ENCODE measurements around the gene IKBKE.

Gene IKBKE

GRCh38 chr1:206521127-206521526, 50.9 kb downstream of the IKBKE start:
- intact Hi-C loops (cut with DNase I): no loop called here

GRCh38 chr1:206521694-206522402, 51.6 kb downstream of the IKBKE start:
- DNase-seq: no peak
- intact Hi-C loops (cut with DNase I): no loop called here

More at GRCh38 chr1:206521127-206521526, 50.9 kb downstream of the IKBKE start:
- DNase-seq: no peak

- intact Hi-C loops (cut with DNase I): no loop called here
- DNase-seq: peak in 1 of 42 donors; percentile 18
Measured at GRCh38 chr1:206524739-206525364, 54.6 kb downstream of the IKBKE start.

GRCh38 chr1:206526064-206526911, 56.0 kb downstream of the IKBKE start:
- intact Hi-C loops (cut with DNase I): no loop called here

GRCh38 chr1:206529425-206529824, 59.1 kb downstream of the IKBKE start:
- intact Hi-C loops (cut with DNase I): no loop called here
- peak in 1 of 42 donors; percentile 13 for DNase-seq

More at GRCh38 chr1:206526064-206526911, 56.0 kb downstream of the IKBKE start:
- DNase-seq: peak in 1 of 42 donors; percentile 8

GRCh38 chr1:206532368-206532767, 62.1 kb downstream of the IKBKE start:
- intact Hi-C loops (cut with DNase I): no loop called here

GRCh38 chr1:206534552-206534951, 64.3 kb downstream of the IKBKE start:
- DNase-seq: peak in 1 of 42 donors; percentile 0
- intact Hi-C loops (cut with DNase I): no loop called here

More at GRCh38 chr1:206532368-206532767, 62.1 kb downstream of the IKBKE start:
- peak in 1 of 42 donors; percentile 12 for DNase-seq

- peak in 1 of 42 donors; percentile 10 for DNase-seq
- intact Hi-C loops (cut with DNase I): no loop called here
Measured at GRCh38 chr1:206535853-206536188, 65.5 kb downstream of the IKBKE start.

GRCh38 chr1:206537141-206537540, 66.9 kb downstream of the IKBKE start:
- DNase-seq: peak in 1 of 42 donors; percentile 5
- intact Hi-C loops (cut with DNase I): no loop called here

- DNase-seq: peak in 1 of 42 donors; percentile 13
- intact Hi-C loops (cut with DNase I): no loop called here
Measured at GRCh38 chr1:206538086-206538770, 68.0 kb downstream of the IKBKE start.

- DNase-seq: no peak
- intact Hi-C loops (cut with DNase I): no loop called here
Measured at GRCh38 chr1:206538901-206539640, 68.8 kb downstream of the IKBKE start.

- peak in 38 of 42 donors; percentile 13 to 75 (median 44) for DNase-seq
- intact Hi-C loops (cut with DNase I): loop anchor here (5.0 kb wide), 1 partner anchor 42 kb away; no protein-coding TSS in a partner anchor
Measured at GRCh38 chr1:206540044-206540780, 69.9 kb downstream of the IKBKE start.

- peak in 1 of 42 donors; percentile 14 for DNase-seq
- intact Hi-C loops (cut with DNase I): loop anchor here (5.0 kb wide), 1 partner anchor 41 kb away; no protein-coding TSS in a partner anchor
Measured at GRCh38 chr1:206541236-206541833, 71.1 kb downstream of the IKBKE start.

GRCh38 chr1:206544562-206545257, 74.4 kb downstream of the IKBKE start:
- peak; percentile 47 to 90 (median 72) for DNase-seq
- intact Hi-C loops (cut with DNase I): loop anchor here (5.0 kb wide), 1 partner anchor 38 kb away; no protein-coding TSS in a partner anchor

GRCh38 chr1:206545351-206545750, 75.1 kb downstream of the IKBKE start:
- no peak for DNase-seq
- intact Hi-C loops (cut with DNase I): no loop called here
